Endodermal cell (in vitro differentiated cells): Measurements from ENCODE around the gene SLC6A8. TPM values are rescaled to one million over a fixed set of nuclear protein-coding genes. Genes with fewer than 3 reads are reported as not detected.

Source experiments
- DNase-seq: peaks from one replicate; pipeline ENCODE4 v3.0.0-alpha.2; 2017
- H3K27ac ChIP-seq: 2 replicates; pipeline ENCODE4 v1.5.1; 2013; ENCODE audit warnings: mild to moderate bottlenecking, low read depth, low read length, moderate library complexity
- H3K27me3 ChIP-seq: 2 replicates; pipeline ENCODE4 v1.6.1; 2013; ENCODE audit warnings: mild to moderate bottlenecking, low read length, moderate library complexity; ENCODE audit not compliant: insufficient read depth, control insufficient read depth, poor library complexity, severe bottlenecking
- H3K36me3 ChIP-seq: 2 replicates; pipeline ENCODE4 v1.7.0; 2013; ENCODE audit warnings: mild to moderate bottlenecking, low read length, moderate library complexity; ENCODE audit not compliant: control insufficient read depth, insufficient read depth
- H3K4me1 ChIP-seq: one replicate; pipeline ENCODE4 v1.7.0; 2013; ENCODE audit warnings: low read length; ENCODE audit not compliant: control insufficient read depth, insufficient read depth
- H3K4me3 ChIP-seq: 2 replicates; pipeline ENCODE4 v1.5.1; 2013; ENCODE audit warnings: mild to moderate bottlenecking, low read length, moderate library complexity
- H3K9ac ChIP-seq: 2 replicates; pipeline ENCODE4 v1.6.1; 2013; ENCODE audit warnings: mild to moderate bottlenecking, low read length, moderate library complexity; ENCODE audit not compliant: poor library complexity, severe bottlenecking; ENCODE audit errors: extremely low read depth
- H3K9me3 ChIP-seq: 2 replicates; pipeline ENCODE4 v1.6.1; 2013; ENCODE audit warnings: mild to moderate bottlenecking, low read length, moderate library complexity; ENCODE audit not compliant: control insufficient read depth
- H3K27ac Mint-ChIP-seq: 2 replicates; pipeline ENCODE4 v1.8.0; 2020; ENCODE audit warnings: mixed read lengths
- H3K27me3 Mint-ChIP-seq: 2 replicates; pipeline ENCODE4 v1.8.0; 2021; ENCODE audit warnings: mild to moderate bottlenecking, mixed read lengths; ENCODE audit not compliant: insufficient read depth
- H3K36me3 Mint-ChIP-seq: 2 replicates; pipeline ENCODE4 v1.8.0; 2020; ENCODE audit warnings: low read depth, mixed read lengths
- H3K4me1 Mint-ChIP-seq: 2 replicates; pipeline ENCODE4 v1.8.0; 2020; ENCODE audit warnings: mixed read lengths
- H3K4me3 Mint-ChIP-seq: 2 replicates; pipeline ENCODE4 v1.8.0; 2020; ENCODE audit warnings: mild to moderate bottlenecking, moderate library complexity, mixed read lengths
- H3K9me3 Mint-ChIP-seq: 2 replicates; pipeline ENCODE4 v1.8.0; 2020; ENCODE audit warnings: mild to moderate bottlenecking, mixed read lengths
- CTCF ChIP-seq: fragments of 200-600 bp; sonication (generic); conservative IDR thresholded peaks from 2 replicates; pipeline ENCODE4 v1.5.0; 2021; ENCODE audit warnings: antibody characterized with exemption, mild to moderate bottlenecking
- WGBS, 2 experiments: methylation state at CpG; one replicate each; pipeline versions ENCODE4 v1.1.5 to v1.1.7; 2013; ENCODE audit warnings: missing lambda C conversion rate in 2 of 2, mixed read lengths in 1 of 2; ENCODE audit not compliant: insufficient coverage in 1 of 2, insufficient read length in 1 of 2; 5-methylcytosine and 5-hydroxymethylcytosine counted together
- total RNA-seq, 2 donors: library from RNA; stranded (reverse); fragmentation: NEBNext Ultra II Directional in 1 of 2; extraction: Animal tissue kit (Norgen Biotek cat#: 25700) in 1 of 2; gene quantifications; 2 replicates in 1 of 2; 3 replicates in 1 of 2; pipeline ENCODE4 v1.2.1, GENCODE V29; 2021

Gene SLC6A8
- total RNA-seq, 2 donors from 2014 or later: 57.6 to 121 TPM

- 13% methylated on average over 8 of the region's 8 CpGs; no CpG with 5 or more reads in 1 of the 2 experiments for WGBS, 2 experiments
- Mint-ChIP-seq H3K4me1 (peaks cover 3% of the 10 kb centered on the region), H3K27me3 (peaks cover 69% of the 10 kb centered on the region)
These were observed 46.1 kb upstream of the SLC6A8 start for GRCh38 chrX:153641627-153642026.

GRCh38 chrX:153642051-153642654 lies 45.6 kb upstream of the SLC6A8 start:
- Histone ChIP-seq H3K4me1 (no peaks in the 10 kb centered on the region), H3K9me3 (no peaks in the 10 kb centered on the region), H3K27me3 (peaks cover 60% of the 10 kb centered on the region), H3K4me3 (no peak overlapping the region), H3K36me3 (no peaks in the 10 kb centered on the region), H3K9ac (no peak overlapping the region), H3K27ac (no peak overlapping the region)
- Mint-ChIP-seq H3K4me1 (peaks cover 3% of the 10 kb centered on the region), H3K36me3 (no peaks in the 10 kb centered on the region), H3K27ac (no peak overlapping the region), H3K27me3 (peaks cover 70% of the 10 kb centered on the region), H3K9me3 (peaks cover 47% of the 10 kb centered on the region), H3K4me3 (no peak overlapping the region)
- TF ChIP-seq CTCF: no peak
- 0 to 1% methylated on average over 2 to 40 of the region's 62 CpGs for WGBS, 2 experiments
- DNase-seq: peak; percentile 66

More at GRCh38 chrX:153641627-153642026, 46.1 kb upstream of the SLC6A8 start:
- peaks cover 56% of the 10 kb centered on the region for H3K27me3 ChIP-seq
- Mint-ChIP-seq H3K36me3 (no peaks in the 10 kb centered on the region), H3K27ac (no peak overlapping the region), H3K9me3 (peaks cover 49% of the 10 kb centered on the region), H3K4me3 (no peak overlapping the region)
- no peak overlapping the region for H3K9ac ChIP-seq
- no peaks in the 10 kb centered on the region for H3K9me3 ChIP-seq
- H3K27ac ChIP-seq: no peak overlapping the region
- H3K4me1 ChIP-seq: no peaks in the 10 kb centered on the region
- no peaks in the 10 kb centered on the region for H3K36me3 ChIP-seq
- peak; percentile 56 for DNase-seq
- no peak overlapping the region for H3K4me3 ChIP-seq
- TF ChIP-seq CTCF: no peak

- peak; percentile 49 for DNase-seq
- Histone ChIP-seq H3K27ac (no peak overlapping the region), H3K9me3 (no peaks in the 10 kb centered on the region), H3K27me3 (peaks cover 67% of the 10 kb centered on the region), H3K9ac (no peak overlapping the region), H3K4me3 (no peak overlapping the region), H3K4me1 (no peaks in the 10 kb centered on the region), H3K36me3 (no peaks in the 10 kb centered on the region)
- peak overlapping the region; percentile 35 for H3K4me3 Mint-ChIP-seq
- H3K9me3 Mint-ChIP-seq: peaks cover 42% of the 10 kb centered on the region
- TF ChIP-seq CTCF: no peak
- H3K36me3 Mint-ChIP-seq: no peaks in the 10 kb centered on the region
- peaks cover 3% of the 10 kb centered on the region for H3K4me1 Mint-ChIP-seq
- H3K27me3 Mint-ChIP-seq: peaks cover 75% of the 10 kb centered on the region
- 8 to 20% methylated on average over 1 to 42 of the region's 48 CpGs for WGBS, 2 experiments
- H3K27ac Mint-ChIP-seq: no peak overlapping the region
These were observed 44.9 kb upstream of the SLC6A8 start for GRCh38 chrX:153642655-153643430.
